Ovary (tissue), 9 donors: ENCODE measurements around the gene P2RX2. TPM values are rescaled to one million over a fixed set of nuclear protein-coding genes. Genes with fewer than 3 reads are reported as not detected.

Source experiments
- DNase-seq, 5 donors: peaks; one replicate each; pipeline ENCODE4 v3.0.0-alpha.2; 2019 to 2020
- H3K27ac ChIP-seq, 2 donors: fragments of 200-600 bp; one replicate each; pipeline versions ENCODE4 v1.5.1 to v1.8.0; 2019 to 2022
- H3K27me3 ChIP-seq: fragments of 200-600 bp; one replicate; pipeline ENCODE4 v1.8.0; 2022
- H3K36me3 ChIP-seq: fragments of 200-600 bp; sonication (generic); one replicate; pipeline ENCODE4 v1.5.1; 2019
- H3K4me1 ChIP-seq: one replicate; pipeline ENCODE4 v1.8.1; 2013; ENCODE audit warnings: mild to moderate bottlenecking, moderate library complexity; ENCODE audit not compliant: insufficient read depth
- H3K4me3 ChIP-seq: fragments of 200-600 bp; sonication (generic); one replicate; pipeline ENCODE4 v1.5.1; 2017
- H3K9me3 ChIP-seq, 2 donors: fragments of 200-600 bp in 1 of 2; sonication (generic) in 1 of 2; one replicate each; pipeline versions ENCODE4 v1.5.1 to v1.8.1; 2013 to 2019; ENCODE audit warnings: mild to moderate bottlenecking in 1 of 2, moderate library complexity in 1 of 2
- CTCF ChIP-seq, 3 donors: fragments of 450-650 bp in 2 of 3; fragments of 200-600 bp in 1 of 3; IDR thresholded peaks; one replicate each; pipeline versions ENCODE4 v1.5.1 to v1.8.0; 2016 to 2022; ENCODE audit warnings: antibody characterized with exemption in 3 of 3, mild to moderate bottlenecking in 1 of 3
- EP300 ChIP-seq: sonication (generic); formaldehyde crosslinking; IDR thresholded peaks from one replicate; pipeline ENCODE4 v1.6.1; 2017; ENCODE audit warnings: antibody characterized with exemption
- POLR2A ChIP-seq: fragments of 450-650 bp; IDR thresholded peaks from one replicate; pipeline ENCODE4 v1.6.1; 2017; ENCODE audit warnings: antibody characterized with exemption, mild to moderate bottlenecking, moderate library complexity
- WGBS, 3 donors: extraction: QIAGEN DNeasy Blood & Tissue Kit in 1 of 3; methylation state at CpG; one replicate each; pipeline versions ENCODE4 v1.1.5 to v1.1.7; 2013 to 2017; 5-methylcytosine and 5-hydroxymethylcytosine counted together
- intact Hi-C, 4 donors: fragments of 100-400 bp; cut with DNase I; formaldehyde crosslinking; loops; one replicate each; pipeline versions ENCODE4 v1.11.0 to v1.15.1; 2022 to 2023
- polyA plus RNA-seq, 2 donors: library from polyadenylated mRNA; stranded (reverse); fragments of 200-250 nt in 1 of 2; fragments of 350-450 nt in 1 of 2; fragmentation: Illumina TruSeq in 1 of 2; extraction: RNeasy Lipid Tissue Mini Kit (QIAGEN cat#74804) in 1 of 2; gene quantifications; one replicate each; pipeline ENCODE4 v1.2.3, GENCODE V29; 2013 to 2014
- total RNA-seq, 7 donors: library from RNA; depleted of rRNA in 2 of 7; stranded (reverse); fragments of >200 nt in 2 of 7; fragmentation: NEBNext Ultra II Directional in 3 of 7; extraction: Animal tissue kit (Norgen Biotek cat#: 25700) in 3 of 7; gene quantifications; one replicate each; pipeline versions ENCODE4 v1.1.0 to v1.2.4, GENCODE V29; 2016 to 2023
- donor health status: DM: no; HTN: no; CAD: no; lungs with moderate emphysema.
- donor health status: DM: no; HTN: no; CAD: no.
- donor health status: Bipolar disorder and iron deficiency.
- donor health status: DM: yes; HTN: yes; CAD: no.
- donor health status: DM: no; HTN: no; CAD: no.
- donor health status: DM: yes; HTN: yes; CAD: no.

The P2RX2 gene
- total and polyA plus RNA-seq, 9 donors = 0.11 to 1.1 (median 0.45) TPM; not detected in 6

GRCh38 chr12:132620899-132621656, 2.5 kb downstream of the P2RX2 start:
- H3K36me3 ChIP-seq = no peaks in the 10 kb centered on the region
- peaks cover 9% of the 10 kb centered on the region for H3K27me3 ChIP-seq
- H3K9me3 ChIP-seq = peaks cover 0 to 12% of the 10 kb centered on the region in 2 donors
- intact Hi-C loops = loop anchor here in 1 of 4 donors (10.0 kb wide), 1 partner anchor 466 kb away; no protein-coding TSS in a partner anchor
- TF ChIP-seq POLR2A = no peak
- TF ChIP-seq CTCF (IDR thresholded peaks at IDR 0.05) = no peak
- TF ChIP-seq EP300 = no peak
- peaks cover 15% of the 10 kb centered on the region for H3K4me1 ChIP-seq
- no peak for DNase-seq
- no peak overlapping the region for H3K27ac ChIP-seq
- no peak overlapping the region for H3K4me3 ChIP-seq
- 86 to 92% (median 88%) methylated on average over 25 to 28 of the region's 28 CpGs for WGBS, 3 donors

DNA sequence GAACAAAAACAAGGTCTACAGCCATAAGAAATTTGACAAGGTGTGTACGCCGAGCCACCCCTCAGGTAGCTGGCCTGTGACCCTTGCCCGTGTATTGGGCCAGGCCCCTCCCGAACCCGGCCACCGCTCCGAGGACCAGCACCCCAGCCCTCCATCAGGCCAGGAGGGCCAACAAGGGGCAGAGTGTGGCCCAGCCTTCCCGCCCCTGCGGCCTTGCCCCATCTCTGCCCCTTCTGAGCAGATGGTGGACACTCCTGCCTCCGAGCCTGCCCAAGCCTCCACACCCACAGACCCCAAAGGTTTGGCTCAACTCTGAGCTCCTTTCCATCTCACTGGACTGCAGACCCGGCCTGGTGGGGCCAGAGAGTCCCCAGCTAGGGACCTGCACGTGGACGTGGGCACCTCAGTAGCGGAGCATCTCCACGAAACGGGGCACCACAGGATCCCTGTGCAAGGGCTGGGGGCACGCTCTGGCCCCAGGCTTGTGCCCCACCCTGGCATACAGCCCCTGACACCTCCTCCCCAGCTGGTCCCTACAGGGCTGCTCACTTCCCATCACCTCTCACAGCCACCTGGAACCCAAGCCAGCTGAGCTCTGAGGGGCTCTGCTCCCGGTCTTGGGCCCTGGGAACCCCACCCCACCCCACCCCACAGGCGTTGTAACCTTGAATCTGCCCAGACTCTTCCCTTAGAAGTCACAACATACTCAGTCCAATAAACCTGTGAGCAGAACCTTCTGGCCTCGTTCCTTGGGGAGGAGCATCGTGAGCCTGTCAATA, 3.3 kb downstream of the P2RX2 start:
- Histone ChIP-seq H3K4me3 (no peak overlapping the region), H3K9me3 (peaks cover 0 to 6% of the 10 kb centered on the region in 2 donors), H3K27me3 (peaks cover 9% of the 10 kb centered on the region), H3K36me3 (no peaks in the 10 kb centered on the region), H3K27ac (no peak overlapping the region), H3K4me1 (peaks cover 15% of the 10 kb centered on the region)
- intact Hi-C loops = loop anchor here in 1 of 4 donors (10.0 kb wide), 1 partner anchor 467 kb away; no protein-coding TSS in a partner anchor
- peak in 1 of 5 donors; percentile 45 for DNase-seq
- WGBS, 3 donors = 72 to 78% (median 73%) methylated on average over 19 to 21 of the region's 21 CpGs
- TF ChIP-seq EP300 (no peak), CTCF (IDR thresholded peaks at IDR 0.05) (no peak), POLR2A (no peak)

DNA sequence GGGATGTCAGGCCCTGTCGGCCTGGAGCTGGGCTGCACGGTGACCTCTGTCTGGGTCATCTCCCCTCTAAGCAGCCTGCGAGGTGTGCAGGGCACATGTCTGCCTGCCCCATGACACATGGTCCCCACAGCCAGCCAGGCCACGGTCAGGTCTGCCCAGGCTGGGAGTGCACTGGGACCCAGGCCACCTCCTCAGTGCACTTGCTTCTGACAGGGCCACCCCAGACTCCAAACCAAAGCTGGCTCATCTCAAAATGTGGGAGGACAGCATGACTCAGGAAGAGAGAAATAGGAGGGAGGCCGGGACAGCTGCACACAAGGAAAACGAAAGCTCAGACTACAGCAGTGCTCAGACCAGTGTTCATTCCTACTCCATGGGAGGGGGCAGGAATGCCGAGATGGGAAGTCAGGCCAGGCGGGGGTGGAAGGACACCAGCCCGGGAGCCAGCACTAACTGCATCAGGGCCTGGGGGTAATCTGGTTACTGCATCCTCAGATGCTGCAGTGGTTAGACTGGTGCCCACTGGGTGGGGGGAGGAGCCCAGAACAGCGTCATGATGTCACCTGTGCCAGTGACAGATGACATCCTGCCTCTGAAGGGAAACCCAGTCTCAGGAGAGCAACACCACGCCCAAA, 4.0 kb downstream of the P2RX2 start:
- WGBS, 3 donors = 6 to 11% (median 7%) methylated on average over 8 to 11 of the region's 11 CpGs
- peak; percentile 63 to 79 (median 75) for DNase-seq
- H3K27me3 ChIP-seq = peaks cover 6% of the 10 kb centered on the region
- intact Hi-C loops = loop anchor here in 1 of 4 donors (10.0 kb wide), 1 partner anchor 468 kb away; no protein-coding TSS in a partner anchor
- no peaks in the 10 kb centered on the region for H3K36me3 ChIP-seq
- H3K9me3 ChIP-seq = no peaks in the 10 kb centered on the region
- TF ChIP-seq EP300 (no peak), POLR2A (no peak), CTCF (IDR thresholded peaks at IDR 0.05) (no peak)
- H3K4me1 ChIP-seq = peaks cover 15% of the 10 kb centered on the region
- H3K4me3 ChIP-seq = no peak overlapping the region
- peak overlapping the region; percentile 30 to 55 for H3K27ac ChIP-seq
